A549 (cell line): Measurements from ENCODE around the gene SELENOW.

Experiments used
- EP300 ChIP-seq, 2 experiments: fragments of >200 bp; sonication (Bioruptor Twin); formaldehyde crosslinking; IDR thresholded peaks; 2 replicates in 1 of 2; 3 replicates in 1 of 2; pipeline ENCODE4 v1.6.1; 2016 to 2017
- FOXS1 ChIP-seq: fragments of 250-450 bp; sonication (Bioruptor Pico); IDR thresholded peaks from 2 replicates; pipeline ENCODE4 v1.5.0; 2020; ENCODE audit warnings: mild to moderate bottlenecking, moderate library complexity
- KDM1A ChIP-seq: fragments of 200-600 bp; sonication (generic); IDR thresholded peaks from 2 replicates; pipeline ENCODE4 v1.6.1; 2016; ENCODE audit warnings: low read depth, mild to moderate bottlenecking
- KDM5A ChIP-seq: fragments of 200-600 bp; sonication (generic); IDR thresholded peaks from 2 replicates; pipeline ENCODE4 v1.6.1; 2016; ENCODE audit warnings: antibody characterized with exemption, mild to moderate bottlenecking
- MYC ChIP-seq: IDR thresholded peaks from 2 replicates; pipeline ENCODE4 v1.6.1; 2012; ENCODE audit warnings: mild to moderate bottlenecking, inconsistent platforms, low read length, improper control_type of control experiment, borderline replicate concordance
- POLR2A ChIP-seq: IDR thresholded peaks from 2 replicates; pipeline ENCODE4 v1.6.1; 2012; ENCODE audit warnings: mild to moderate bottlenecking, low read length
- POLR2AphosphoS2 ChIP-seq: conservative IDR thresholded peaks from 2 replicates; pipeline ENCODE4 v1.6.1; 2012; ENCODE audit warnings: low read length, improper control_type of control experiment, inconsistent platforms
- RCOR1 ChIP-seq: fragments of 150-350 bp; IDR thresholded peaks from 2 replicates; pipeline ENCODE4 v1.6.1; 2014; ENCODE audit warnings: antibody characterized with exemption, low read length, low read depth
- ZFP36 ChIP-seq: fragments of 450-650 bp; IDR thresholded peaks from 2 replicates; pipeline ENCODE4 v1.6.1; 2014; ENCODE audit warnings: borderline replicate concordance; ENCODE audit not compliant: partially characterized antibody
- ZNF302 ChIP-seq: fragments of 250-450 bp; sonication (Bioruptor Pico); IDR thresholded peaks from 2 replicates; pipeline ENCODE4 v1.9.0; 2021; ENCODE audit warnings: inconsistent platforms, mild to moderate bottlenecking, moderate library complexity
- TF ChIP-seq, protein P1 (sequence below): fragments of >200 bp; sonication (Bioruptor Twin); formaldehyde crosslinking; IDR thresholded peaks from 3 replicates; pipeline ENCODE4 v1.5.1; 2016
- TF ChIP-seq, protein P2 (sequence below): fragments of 200-600 bp; sonication (generic); IDR thresholded peaks from 2 replicates; pipeline ENCODE4 v1.6.1; 2016; ENCODE audit warnings: antibody characterized with exemption, mild to moderate bottlenecking, moderate library complexity
- TF ChIP-seq, protein P3 (sequence below): fragments of 250-450 bp; sonication (Bioruptor Pico); IDR thresholded peaks from 2 replicates; pipeline ENCODE4 v1.5.0; 2021; ENCODE audit warnings: mild to moderate bottlenecking, moderate library complexity, borderline replicate concordance

DNA sequence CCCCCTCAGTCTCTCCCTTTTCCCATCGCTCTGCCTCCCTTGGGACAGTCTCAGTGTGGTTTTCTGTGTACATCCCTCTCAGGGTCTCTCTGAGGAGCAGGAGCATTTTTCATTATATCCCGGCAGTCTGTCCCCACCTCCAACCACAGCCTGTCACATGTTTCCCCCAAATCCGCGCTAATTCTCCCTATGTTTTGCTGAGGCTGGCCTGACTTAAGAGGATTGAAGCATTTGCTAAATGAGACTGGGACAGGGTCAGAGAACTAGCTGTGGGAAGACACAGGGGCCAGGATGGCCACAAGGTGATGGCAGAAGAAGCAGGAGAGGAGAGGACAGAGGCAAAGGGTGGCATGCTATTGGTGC lies 20.4 kb downstream of the SELENOW start:
- TF ChIP-seq, protein P1, sequence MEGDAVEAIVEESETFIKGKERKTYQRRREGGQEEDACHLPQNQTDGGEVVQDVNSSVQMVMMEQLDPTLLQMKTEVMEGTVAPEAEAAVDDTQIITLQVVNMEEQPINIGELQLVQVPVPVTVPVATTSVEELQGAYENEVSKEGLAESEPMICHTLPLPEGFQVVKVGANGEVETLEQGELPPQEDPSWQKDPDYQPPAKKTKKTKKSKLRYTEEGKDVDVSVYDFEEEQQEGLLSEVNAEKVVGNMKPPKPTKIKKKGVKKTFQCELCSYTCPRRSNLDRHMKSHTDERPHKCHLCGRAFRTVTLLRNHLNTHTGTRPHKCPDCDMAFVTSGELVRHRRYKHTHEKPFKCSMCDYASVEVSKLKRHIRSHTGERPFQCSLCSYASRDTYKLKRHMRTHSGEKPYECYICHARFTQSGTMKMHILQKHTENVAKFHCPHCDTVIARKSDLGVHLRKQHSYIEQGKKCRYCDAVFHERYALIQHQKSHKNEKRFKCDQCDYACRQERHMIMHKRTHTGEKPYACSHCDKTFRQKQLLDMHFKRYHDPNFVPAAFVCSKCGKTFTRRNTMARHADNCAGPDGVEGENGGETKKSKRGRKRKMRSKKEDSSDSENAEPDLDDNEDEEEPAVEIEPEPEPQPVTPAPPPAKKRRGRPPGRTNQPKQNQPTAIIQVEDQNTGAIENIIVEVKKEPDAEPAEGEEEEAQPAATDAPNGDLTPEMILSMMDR: no peak
- TF ChIP-seq POLR2A: no peak
- no peak for TF ChIP-seq MYC
- TF ChIP-seq RCOR1: no peak
- TF ChIP-seq EP300 (IDR thresholded peaks at IDR 0.05): no peak
- TF ChIP-seq KDM5A: no peak
- TF ChIP-seq ZNF302 (CRISPR knock-in tag): no peak
- TF ChIP-seq, protein P2, sequence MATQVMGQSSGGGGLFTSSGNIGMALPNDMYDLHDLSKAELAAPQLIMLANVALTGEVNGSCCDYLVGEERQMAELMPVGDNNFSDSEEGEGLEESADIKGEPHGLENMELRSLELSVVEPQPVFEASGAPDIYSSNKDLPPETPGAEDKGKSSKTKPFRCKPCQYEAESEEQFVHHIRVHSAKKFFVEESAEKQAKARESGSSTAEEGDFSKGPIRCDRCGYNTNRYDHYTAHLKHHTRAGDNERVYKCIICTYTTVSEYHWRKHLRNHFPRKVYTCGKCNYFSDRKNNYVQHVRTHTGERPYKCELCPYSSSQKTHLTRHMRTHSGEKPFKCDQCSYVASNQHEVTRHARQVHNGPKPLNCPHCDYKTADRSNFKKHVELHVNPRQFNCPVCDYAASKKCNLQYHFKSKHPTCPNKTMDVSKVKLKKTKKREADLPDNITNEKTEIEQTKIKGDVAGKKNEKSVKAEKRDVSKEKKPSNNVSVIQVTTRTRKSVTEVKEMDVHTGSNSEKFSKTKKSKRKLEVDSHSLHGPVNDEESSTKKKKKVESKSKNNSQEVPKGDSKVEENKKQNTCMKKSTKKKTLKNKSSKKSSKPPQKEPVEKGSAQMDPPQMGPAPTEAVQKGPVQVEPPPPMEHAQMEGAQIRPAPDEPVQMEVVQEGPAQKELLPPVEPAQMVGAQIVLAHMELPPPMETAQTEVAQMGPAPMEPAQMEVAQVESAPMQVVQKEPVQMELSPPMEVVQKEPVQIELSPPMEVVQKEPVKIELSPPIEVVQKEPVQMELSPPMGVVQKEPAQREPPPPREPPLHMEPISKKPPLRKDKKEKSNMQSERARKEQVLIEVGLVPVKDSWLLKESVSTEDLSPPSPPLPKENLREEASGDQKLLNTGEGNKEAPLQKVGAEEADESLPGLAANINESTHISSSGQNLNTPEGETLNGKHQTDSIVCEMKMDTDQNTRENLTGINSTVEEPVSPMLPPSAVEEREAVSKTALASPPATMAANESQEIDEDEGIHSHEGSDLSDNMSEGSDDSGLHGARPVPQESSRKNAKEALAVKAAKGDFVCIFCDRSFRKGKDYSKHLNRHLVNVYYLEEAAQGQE: no peak
- no peak for TF ChIP-seq ZFP36
- TF ChIP-seq POLR2AphosphoS2: no peak
- no peak for TF ChIP-seq KDM1A
- no peak for TF ChIP-seq FOXS1
- TF ChIP-seq, protein P3, sequence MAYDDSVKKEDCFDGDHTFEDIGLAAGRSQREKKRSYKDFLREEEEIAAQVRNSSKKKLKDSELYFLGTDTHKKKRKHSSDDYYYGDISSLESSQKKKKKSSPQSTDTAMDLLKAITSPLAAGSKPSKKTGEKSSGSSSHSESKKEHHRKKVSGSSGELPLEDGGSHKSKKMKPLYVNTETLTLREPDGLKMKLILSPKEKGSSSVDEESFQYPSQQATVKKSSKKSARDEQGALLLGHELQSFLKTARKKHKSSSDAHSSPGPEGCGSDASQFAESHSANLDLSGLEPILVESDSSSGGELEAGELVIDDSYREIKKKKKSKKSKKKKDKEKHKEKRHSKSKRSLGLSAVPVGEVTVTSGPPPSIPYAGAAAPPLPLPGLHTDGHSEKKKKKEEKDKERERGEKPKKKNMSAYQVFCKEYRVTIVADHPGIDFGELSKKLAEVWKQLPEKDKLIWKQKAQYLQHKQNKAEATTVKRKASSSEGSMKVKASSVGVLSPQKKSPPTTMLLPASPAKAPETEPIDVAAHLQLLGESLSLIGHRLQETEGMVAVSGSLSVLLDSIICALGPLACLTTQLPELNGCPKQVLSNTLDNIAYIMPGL (CRISPR knock-in tag): no peak
